ENCODE results near the gene WNT3A. TPM values are rescaled to one million over a fixed set of nuclear protein-coding genes. Genes with fewer than 3 reads are reported as not detected.
"Not testable (repeated sequence)": the region's sequence is repeated elsewhere in the genome, so short reads cannot be mapped to it uniquely, and the experiment has no call there.

The WNT3A gene
- polyA plus RNA-seq, 1 of the 3 experiments (the other 2 are of a cell fraction), result not detected

DNA sequence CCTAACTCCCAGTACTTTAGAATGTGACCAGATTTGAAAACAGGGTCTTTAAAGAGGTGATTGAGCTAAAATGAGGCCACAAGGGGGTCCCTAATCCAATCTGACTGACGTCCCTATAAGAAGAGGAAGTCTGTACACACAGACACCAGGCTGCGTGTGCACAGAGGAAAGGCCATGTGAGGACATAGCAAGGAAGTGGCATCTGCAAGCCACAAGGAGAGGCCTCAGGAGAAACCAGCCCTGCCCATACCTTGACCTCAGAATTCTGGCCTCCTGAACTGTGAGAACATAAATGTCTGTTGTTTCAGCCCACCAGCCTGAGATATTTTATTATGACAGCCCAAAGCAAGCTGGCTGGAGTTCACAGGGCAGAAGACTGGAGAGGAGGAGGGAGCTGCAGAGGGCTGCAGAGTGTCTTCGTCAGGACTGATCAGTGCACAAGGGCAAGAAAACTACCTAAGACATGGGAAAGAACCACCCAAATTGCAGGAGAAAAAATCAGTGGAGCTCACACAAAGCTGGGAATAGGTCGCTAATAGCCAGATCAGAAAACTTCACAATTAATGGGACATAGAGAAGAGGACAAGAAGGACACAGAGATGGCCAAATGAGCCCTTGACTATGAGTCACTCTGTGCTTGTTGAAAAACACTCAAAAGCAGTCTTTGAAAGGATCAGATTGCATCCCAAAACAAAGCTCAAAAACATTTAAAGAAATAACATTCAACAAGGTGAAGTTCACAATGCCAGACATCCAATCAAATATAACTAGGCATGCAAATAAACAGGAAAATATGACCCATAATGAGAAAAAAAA is 44.9 kb upstream of the WNT3A start:
- no peak for DNase-seq
- Histone ChIP-seq H3K9me3 (no peaks in the 10 kb centered on the region), H3K4me3 (ENCODE audit: low read depth in 2 of 2, low read length in 1 of 2) (no peak overlapping the region), H3K9ac (no peak overlapping the region), H3K4me2 (no peak overlapping the region), H2AFZ (ENCODE audit: low read depth) (no peak overlapping the region), H3K4me1 (ENCODE audit: control insufficient read depth in 1 of 2, insufficient read depth in 2 of 2, low read depth in 1 of 2, low read length in 1 of 2) (no peaks in the 10 kb centered on the region), H3K79me2 (ENCODE audit: insufficient read depth) (no peaks in the 10 kb centered on the region), H3K9me2 (no peaks in the 10 kb centered on the region), H3K27me3 (ENCODE audit: insufficient read depth) (no peaks in the 10 kb centered on the region), H3F3A (replicated peaks; ENCODE audit: insufficient read depth) (no peaks in the 10 kb centered on the region), H3K27ac (ENCODE audit: low read depth in 2 of 2, low read length in 1 of 2) (no peak overlapping the region), H4K20me1 (ENCODE audit: insufficient read depth) (no peaks in the 10 kb centered on the region), H3K36me3 (replicated peaks in 1 of 2; ENCODE audit: control insufficient read depth in 1 of 2, insufficient read depth in 2 of 2, low read length in 1 of 2) (no peaks in the 10 kb centered on the region)
- 29% methylated on average over 4 of the region's 4 CpGs for WGBS (ENCODE audit: low lambda C conversion rate)
- ChIA-PET CTCF (interaction anchor here (1.2 to 1.5 kb wide), 2 partner anchors 12 to 13 kb away, joined by 3 to 4 read pairs; no protein-coding TSS in a partner anchor), POLR2A (no interaction called here)
- TF ChIP-seq, protein P1, sequence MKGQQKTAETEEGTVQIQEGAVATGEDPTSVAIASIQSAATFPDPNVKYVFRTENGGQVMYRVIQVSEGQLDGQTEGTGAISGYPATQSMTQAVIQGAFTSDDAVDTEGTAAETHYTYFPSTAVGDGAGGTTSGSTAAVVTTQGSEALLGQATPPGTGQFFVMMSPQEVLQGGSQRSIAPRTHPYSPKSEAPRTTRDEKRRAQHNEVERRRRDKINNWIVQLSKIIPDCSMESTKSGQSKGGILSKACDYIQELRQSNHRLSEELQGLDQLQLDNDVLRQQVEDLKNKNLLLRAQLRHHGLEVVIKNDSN (IDR thresholded peaks at IDR 0.05; ENCODE audit: borderline replicate concordance, low read depth), result no peak
- TF ChIP-seq, protein P2, sequence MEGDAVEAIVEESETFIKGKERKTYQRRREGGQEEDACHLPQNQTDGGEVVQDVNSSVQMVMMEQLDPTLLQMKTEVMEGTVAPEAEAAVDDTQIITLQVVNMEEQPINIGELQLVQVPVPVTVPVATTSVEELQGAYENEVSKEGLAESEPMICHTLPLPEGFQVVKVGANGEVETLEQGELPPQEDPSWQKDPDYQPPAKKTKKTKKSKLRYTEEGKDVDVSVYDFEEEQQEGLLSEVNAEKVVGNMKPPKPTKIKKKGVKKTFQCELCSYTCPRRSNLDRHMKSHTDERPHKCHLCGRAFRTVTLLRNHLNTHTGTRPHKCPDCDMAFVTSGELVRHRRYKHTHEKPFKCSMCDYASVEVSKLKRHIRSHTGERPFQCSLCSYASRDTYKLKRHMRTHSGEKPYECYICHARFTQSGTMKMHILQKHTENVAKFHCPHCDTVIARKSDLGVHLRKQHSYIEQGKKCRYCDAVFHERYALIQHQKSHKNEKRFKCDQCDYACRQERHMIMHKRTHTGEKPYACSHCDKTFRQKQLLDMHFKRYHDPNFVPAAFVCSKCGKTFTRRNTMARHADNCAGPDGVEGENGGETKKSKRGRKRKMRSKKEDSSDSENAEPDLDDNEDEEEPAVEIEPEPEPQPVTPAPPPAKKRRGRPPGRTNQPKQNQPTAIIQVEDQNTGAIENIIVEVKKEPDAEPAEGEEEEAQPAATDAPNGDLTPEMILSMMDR (IDR thresholded peaks at IDR 0.05), result no peak
- TF ChIP-seq RXRA (IDR thresholded peaks at IDR 0.05; ENCODE audit: borderline replicate concordance, low read depth) (no peak), FOXJ3 (CRISPR knock-in tag; IDR thresholded peaks at IDR 0.05) (no peak), USF2 (IDR thresholded peaks at IDR 0.05; ENCODE audit: borderline replicate concordance, low read depth, low read length) (no peak), TCF12 (IDR thresholded peaks at IDR 0.05) (no peak), EP300 (IDR thresholded peaks at IDR 0.05; ENCODE audit: borderline replicate concordance in 1 of 2, low read depth in 1 of 2, low read length in 1 of 2) (no peak), GATA2 (CRISPR knock-in tag; IDR thresholded peaks at IDR 0.05) (no peak), RCOR1 (IDR thresholded peaks at IDR 0.05; ENCODE audit: low read length) (no peak), NFIC (IDR thresholded peaks at IDR 0.05; ENCODE audit: borderline replicate concordance) (no peak)

GRCh38 chr1:227966733-227967132 is 40.1 kb upstream of the WNT3A start:
- H4K20me1 ChIP-seq (ENCODE audit: insufficient read depth); CTCF ChIA-PET; H3K27ac ChIP-seq (ENCODE audit: low read depth in 2 of 2, low read length in 1 of 2); H3F3A ChIP-seq (replicated peaks; ENCODE audit: insufficient read depth); H2AFZ ChIP-seq (ENCODE audit: low read depth); H3K79me2 ChIP-seq (ENCODE audit: insufficient read depth); H3K36me3 ChIP-seq (replicated peaks in 1 of 2; ENCODE audit: control insufficient read depth in 1 of 2, insufficient read depth in 2 of 2, low read length in 1 of 2); POLR2A ChIA-PET; H3K4me2 ChIP-seq; H3K9me2 ChIP-seq; H3K4me3 ChIP-seq (ENCODE audit: low read depth in 2 of 2, low read length in 1 of 2); H3K4me1 ChIP-seq (ENCODE audit: control insufficient read depth in 1 of 2, insufficient read depth in 2 of 2, low read depth in 1 of 2, low read length in 1 of 2); H3K9ac ChIP-seq; DNase-seq; H3K9me3 ChIP-seq; H3K27me3 ChIP-seq (ENCODE audit: insufficient read depth): not testable (repeated sequence)
- TF ChIP-seq, protein P2 (IDR thresholded peaks at IDR 0.05), result 0 out of 2 replicates have a peak, but pooled peaks have one; percentile 7
- WGBS (ENCODE audit: low lambda C conversion rate), result no CpG with 5 or more reads among the region's 2 CpGs

DNA sequence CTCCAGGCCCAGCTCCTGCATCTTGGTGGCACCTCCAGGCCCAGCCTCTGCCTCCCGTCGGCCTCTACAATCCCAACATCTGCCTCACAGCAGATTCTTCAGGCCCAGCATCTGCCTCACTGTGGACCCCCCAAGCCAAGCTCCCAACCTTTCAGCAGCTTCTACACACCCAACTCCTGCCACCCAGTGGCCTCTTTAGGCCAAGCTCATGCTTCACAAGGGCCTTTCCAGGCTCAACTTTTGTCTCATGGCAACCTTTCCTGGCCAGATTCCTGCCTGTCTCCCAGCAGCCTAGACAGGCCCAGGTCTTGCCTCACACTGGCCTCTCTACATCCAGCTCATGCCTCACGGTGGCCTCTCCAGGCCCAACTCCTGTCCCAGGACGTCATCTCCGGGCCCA is 39.0 kb upstream of the WNT3A start:
- H3F3A ChIP-seq (replicated peaks; ENCODE audit: insufficient read depth); H3K4me3 ChIP-seq (ENCODE audit: low read depth in 2 of 2, low read length in 1 of 2); H4K20me1 ChIP-seq (ENCODE audit: insufficient read depth); H3K4me2 ChIP-seq; H2AFZ ChIP-seq (ENCODE audit: low read depth); H3K9me2 ChIP-seq; H3K4me1 ChIP-seq (ENCODE audit: control insufficient read depth in 1 of 2, insufficient read depth in 2 of 2, low read depth in 1 of 2, low read length in 1 of 2); H3K36me3 ChIP-seq (replicated peaks in 1 of 2; ENCODE audit: control insufficient read depth in 1 of 2, insufficient read depth in 2 of 2, low read length in 1 of 2); H3K27me3 ChIP-seq (ENCODE audit: insufficient read depth); H3K27ac ChIP-seq (ENCODE audit: low read depth in 2 of 2, low read length in 1 of 2); POLR2A ChIA-PET; CTCF ChIA-PET; H3K79me2 ChIP-seq (ENCODE audit: insufficient read depth); H3K9ac ChIP-seq; DNase-seq; H3K9me3 ChIP-seq: not testable (repeated sequence)
- 78% methylated on average over 4 of the region's 5 CpGs for WGBS (ENCODE audit: low lambda C conversion rate)

Data from SK-N-SH (cell line).